GM23338 (cell line): ENCODE measurements around the gene KRT84. TPM values are rescaled to one million over a fixed set of nuclear protein-coding genes. Genes with fewer than 3 reads are reported as not detected.

Experiments used
- ATAC-seq: fragments of 200-7000 bp; cut with Tn5 transposase; 3 replicates; pipeline ENCODE4 v1.9.1; 2020
- DNase-seq: peaks from one replicate; pipeline ENCODE4 v3.0.0-alpha.2; 2015; ENCODE audit warnings: low spot score
- H2AFZ ChIP-seq: fragments of 200-600 bp; sonication (generic); 2 replicates; pipeline ENCODE4 v1.8.0; 2016; ENCODE audit warnings: antibody characterized with exemption, mild to moderate bottlenecking, moderate library complexity
- H3F3A ChIP-seq: fragments of 200-600 bp; sonication (generic); replicated peaks from 2 replicates; pipeline ENCODE4 v1.8.0; 2017; ENCODE audit warnings: antibody characterized with exemption, mixed run types, low read depth
- H3K27ac ChIP-seq: fragments of 200-600 bp; sonication (generic); 2 replicates; pipeline ENCODE4 v1.6.1; 2016; ENCODE audit warnings: low read depth
- H3K27me3 ChIP-seq: fragments of 200-600 bp; sonication (generic); 2 replicates; pipeline ENCODE4 v1.8.0; 2016; ENCODE audit warnings: mild to moderate bottlenecking, mixed run types, moderate library complexity; ENCODE audit not compliant: insufficient read depth
- H3K36me3 ChIP-seq: fragments of 200-600 bp; sonication (generic); 2 replicates; pipeline ENCODE4 v1.8.0; 2016; ENCODE audit warnings: mild to moderate bottlenecking; ENCODE audit not compliant: insufficient read depth
- H3K4me1 ChIP-seq: fragments of 200-600 bp; sonication (generic); 2 replicates; pipeline ENCODE4 v1.8.0; 2016; ENCODE audit warnings: mild to moderate bottlenecking, moderate library complexity; ENCODE audit not compliant: insufficient read depth
- H3K4me2 ChIP-seq: fragments of 200-600 bp; sonication (generic); 2 replicates; pipeline ENCODE4 v1.7.1; 2017; ENCODE audit warnings: mixed run types
- H3K4me3 ChIP-seq: fragments of 200-600 bp; sonication (generic); 2 replicates; pipeline ENCODE4 v1.6.1; 2016; ENCODE audit warnings: mixed run types
- H3K79me2 ChIP-seq: fragments of 200-600 bp; sonication (generic); replicated peaks from 2 replicates; pipeline ENCODE4 v1.8.0; 2017; ENCODE audit warnings: mild to moderate bottlenecking; ENCODE audit not compliant: insufficient read depth
- H3K9me2 ChIP-seq: fragments of 200-600 bp; sonication (generic); 2 replicates; pipeline ENCODE4 v1.8.0; 2017; ENCODE audit not compliant: insufficient read depth
- H4K20me1 ChIP-seq: fragments of 200-600 bp; sonication (generic); replicated peaks from 2 replicates; pipeline ENCODE4 v1.8.0; 2017; ENCODE audit warnings: mild to moderate bottlenecking; ENCODE audit not compliant: insufficient read depth
- H3K27ac Mint-ChIP-seq: 2 replicates; pipeline ENCODE4 v1.8.0; 2020; ENCODE audit warnings: inconsistent platforms, mild to moderate bottlenecking, moderate library complexity, mixed read lengths
- H3K27me3 Mint-ChIP-seq: 3 replicates; pipeline ENCODE4 v1.8.0; 2022; ENCODE audit warnings: low read depth, mild to moderate bottlenecking, moderate library complexity, mixed read lengths, inconsistent platforms; ENCODE audit not compliant: insufficient read depth, poor library complexity
- H3K36me3 Mint-ChIP-seq: 3 replicates; pipeline ENCODE4 v1.8.0; 2021; ENCODE audit warnings: low read depth, mild to moderate bottlenecking, inconsistent platforms, moderate library complexity, mixed read lengths
- H3K4me1 Mint-ChIP-seq: 3 replicates; pipeline ENCODE4 v1.8.0; 2020; ENCODE audit warnings: mild to moderate bottlenecking, inconsistent platforms, mixed read lengths
- H3K4me3 Mint-ChIP-seq: 3 replicates; pipeline ENCODE4 v1.8.0; 2021; ENCODE audit warnings: moderate library complexity, mild to moderate bottlenecking, inconsistent platforms, mixed read lengths
- H3K9me3 Mint-ChIP-seq: 3 replicates; pipeline ENCODE4 v1.8.0; 2020; ENCODE audit warnings: moderate library complexity, mild to moderate bottlenecking, inconsistent platforms, mixed read lengths
- CREB1 ChIP-seq: fragments of 250-450 bp; sonication (Bioruptor Pico); IDR thresholded peaks from 2 replicates; pipeline ENCODE4 v1.5.0; 2020; ENCODE audit warnings: low read depth, mild to moderate bottlenecking, moderate library complexity
- EZH2phosphoT487 ChIP-seq: fragments of 200-600 bp; sonication (generic); IDR thresholded peaks from one replicate; pipeline ENCODE4 v1.8.1; 2018; ENCODE audit warnings: antibody characterized with exemption; ENCODE audit not compliant: unreplicated experiment
- JUNB ChIP-seq: IDR thresholded peaks from one replicate; pipeline ENCODE4 v1.6.1; 2016; ENCODE audit warnings: antibody characterized with exemption; ENCODE audit not compliant: unreplicated experiment
- NANOG ChIP-seq: IDR thresholded peaks from 2 replicates; pipeline ENCODE4 v1.6.1; 2016; ENCODE audit warnings: antibody characterized with exemption, borderline replicate concordance
- STAT1 ChIP-seq: IDR thresholded peaks from one replicate; pipeline ENCODE4 v1.6.1; 2016; ENCODE audit warnings: antibody characterized with exemption; ENCODE audit not compliant: unreplicated experiment
- ZNF331 ChIP-seq: fragments of 250-450 bp; sonication (Bioruptor Pico); IDR thresholded peaks from 2 replicates; pipeline ENCODE4 v1.5.0; 2020; ENCODE audit warnings: low read depth, mild to moderate bottlenecking, moderate library complexity
- polyA plus RNA-seq: library from polyadenylated mRNA; unstranded; fragments of >200 nt; fragmentation: Nextera tagmentation; extraction: Ambion mirVana; gene quantifications from 2 replicates; pipeline ENCODE4 v1.2.1, GENCODE V29; 2016
- total RNA-seq: library from RNA; depleted of rRNA; stranded (reverse); fragments of >200 nt; shearing (Covaris generic); gene quantifications from 2 replicates; pipeline ENCODE4 v1.2.3, GENCODE V29; 2014
- TF ChIP-seq, protein P1 (sequence below): fragments of 250-450 bp; sonication (Bioruptor Pico); IDR thresholded peaks from 2 replicates; pipeline ENCODE4 v1.5.0; 2020; ENCODE audit warnings: mild to moderate bottlenecking, moderate library complexity
- TF ChIP-seq, protein P2 (sequence below), 2 experiments: fragments of 200-600 bp in 1 of 2; sonication (generic) in 1 of 2; conservative IDR thresholded peaks; 2 replicates each; pipeline versions ENCODE4 v1.5.1 to v1.6.1; 2016 to 2017; ENCODE audit warnings: antibody characterized with exemption in 2 of 2, low read depth in 2 of 2, mild to moderate bottlenecking in 2 of 2, moderate library complexity in 1 of 2

The KRT84 gene
- total and polyA plus RNA-seq, 2 experiments from 2014 or later = not detected

DNA sequence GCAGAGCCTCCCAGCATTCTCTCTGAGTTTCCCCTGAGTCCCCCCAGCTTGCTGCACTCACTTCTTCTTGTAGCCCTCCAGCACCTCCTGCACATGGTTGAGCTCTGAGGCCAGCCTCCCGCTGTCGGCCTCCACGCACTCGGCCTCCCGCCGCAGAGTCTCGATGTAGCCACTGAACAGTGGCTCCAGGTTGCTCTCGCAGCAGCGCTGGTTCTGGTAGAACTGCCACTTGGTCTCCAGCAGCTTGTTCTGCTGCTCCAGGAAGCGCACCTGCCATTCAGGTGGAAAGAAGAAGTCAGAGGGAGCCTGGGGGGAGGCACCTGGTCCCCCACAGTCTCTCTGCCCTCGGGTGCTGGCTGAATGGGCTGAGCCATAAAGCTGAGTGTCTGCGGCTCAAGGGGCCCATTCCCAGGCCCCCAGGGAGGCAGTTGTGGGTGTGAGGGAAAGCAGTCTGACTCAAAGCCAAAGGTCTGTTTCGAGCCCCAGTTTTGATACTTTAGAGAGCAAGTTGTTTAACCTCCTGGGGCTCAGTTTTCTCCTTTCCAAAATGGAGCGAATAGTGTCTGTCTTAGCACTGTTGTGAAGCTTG, 20.5 kb downstream of the KRT84 start (continued):
- TF ChIP-seq, protein P1, sequence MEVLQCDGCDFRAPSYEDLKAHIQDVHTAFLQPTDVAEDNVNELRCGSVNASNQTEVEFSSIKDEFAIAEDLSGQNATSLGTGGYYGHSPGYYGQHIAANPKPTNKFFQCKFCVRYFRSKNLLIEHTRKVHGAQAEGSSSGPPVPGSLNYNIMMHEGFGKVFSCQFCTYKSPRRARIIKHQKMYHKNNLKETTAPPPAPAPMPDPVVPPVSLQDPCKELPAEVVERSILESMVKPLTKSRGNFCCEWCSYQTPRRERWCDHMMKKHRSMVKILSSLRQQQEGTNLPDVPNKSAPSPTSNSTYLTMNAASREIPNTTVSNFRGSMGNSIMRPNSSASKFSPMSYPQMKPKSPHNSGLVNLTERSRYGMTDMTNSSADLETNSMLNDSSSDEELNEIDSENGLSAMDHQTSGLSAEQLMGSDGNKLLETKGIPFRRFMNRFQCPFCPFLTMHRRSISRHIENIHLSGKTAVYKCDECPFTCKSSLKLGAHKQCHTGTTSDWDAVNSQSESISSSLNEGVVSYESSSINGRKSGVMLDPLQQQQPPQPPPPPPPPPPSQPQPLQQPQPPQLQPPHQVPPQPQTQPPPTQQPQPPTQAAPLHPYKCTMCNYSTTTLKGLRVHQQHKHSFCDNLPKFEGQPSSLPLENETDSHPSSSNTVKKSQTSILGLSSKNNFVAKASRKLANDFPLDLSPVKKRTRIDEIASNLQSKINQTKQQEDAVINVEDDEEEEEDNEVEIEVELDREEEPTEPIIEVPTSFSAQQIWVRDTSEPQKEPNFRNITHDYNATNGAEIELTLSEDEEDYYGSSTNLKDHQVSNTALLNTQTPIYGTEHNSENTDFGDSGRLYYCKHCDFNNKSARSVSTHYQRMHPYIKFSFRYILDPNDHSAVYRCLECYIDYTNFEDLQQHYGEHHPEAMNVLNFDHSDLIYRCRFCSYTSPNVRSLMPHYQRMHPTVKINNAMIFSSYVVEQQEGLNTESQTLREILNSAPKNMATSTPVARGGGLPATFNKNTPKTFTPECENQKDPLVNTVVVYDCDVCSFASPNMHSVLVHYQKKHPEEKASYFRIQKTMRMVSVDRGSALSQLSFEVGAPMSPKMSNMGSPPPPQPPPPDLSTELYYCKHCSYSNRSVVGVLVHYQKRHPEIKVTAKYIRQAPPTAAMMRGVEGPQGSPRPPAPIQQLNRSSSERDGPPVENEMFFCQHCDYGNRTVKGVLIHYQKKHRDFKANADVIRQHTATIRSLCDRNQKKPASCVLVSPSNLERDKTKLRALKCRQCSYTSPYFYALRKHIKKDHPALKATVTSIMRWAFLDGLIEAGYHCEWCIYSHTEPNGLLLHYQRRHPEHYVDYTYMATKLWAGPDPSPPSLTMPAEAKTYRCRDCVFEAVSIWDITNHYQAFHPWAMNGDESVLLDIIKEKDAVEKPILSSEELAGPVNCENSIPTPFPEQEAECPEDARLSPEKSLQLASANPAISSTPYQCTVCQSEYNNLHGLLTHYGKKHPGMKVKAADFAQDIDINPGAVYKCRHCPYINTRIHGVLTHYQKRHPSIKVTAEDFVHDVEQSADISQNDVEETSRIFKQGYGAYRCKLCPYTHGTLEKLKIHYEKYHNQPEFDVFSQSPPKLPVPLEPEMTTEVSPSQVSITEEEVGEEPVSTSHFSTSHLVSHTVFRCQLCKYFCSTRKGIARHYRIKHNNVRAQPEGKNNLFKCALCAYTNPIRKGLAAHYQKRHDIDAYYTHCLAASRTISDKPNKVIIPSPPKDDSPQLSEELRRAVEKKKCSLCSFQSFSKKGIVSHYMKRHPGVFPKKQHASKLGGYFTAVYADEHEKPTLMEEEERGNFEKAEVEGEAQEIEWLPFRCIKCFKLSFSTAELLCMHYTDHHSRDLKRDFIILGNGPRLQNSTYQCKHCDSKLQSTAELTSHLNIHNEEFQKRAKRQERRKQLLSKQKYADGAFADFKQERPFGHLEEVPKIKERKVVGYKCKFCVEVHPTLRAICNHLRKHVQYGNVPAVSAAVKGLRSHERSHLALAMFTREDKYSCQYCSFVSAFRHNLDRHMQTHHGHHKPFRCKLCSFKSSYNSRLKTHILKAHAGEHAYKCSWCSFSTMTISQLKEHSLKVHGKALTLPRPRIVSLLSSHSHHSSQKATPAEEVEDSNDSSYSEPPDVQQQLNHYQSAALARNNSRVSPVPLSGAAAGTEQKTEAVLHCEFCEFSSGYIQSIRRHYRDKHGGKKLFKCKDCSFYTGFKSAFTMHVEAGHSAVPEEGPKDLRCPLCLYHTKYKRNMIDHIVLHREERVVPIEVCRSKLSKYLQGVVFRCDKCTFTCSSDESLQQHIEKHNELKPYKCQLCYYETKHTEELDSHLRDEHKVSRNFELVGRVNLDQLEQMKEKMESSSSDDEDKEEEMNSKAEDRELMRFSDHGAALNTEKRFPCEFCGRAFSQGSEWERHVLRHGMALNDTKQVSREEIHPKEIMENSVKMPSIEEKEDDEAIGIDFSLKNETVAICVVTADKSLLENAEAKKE (CRISPR knock-in tag) = no peak
- TF ChIP-seq ZNF331 (no peak), JUNB (no peak), EZH2phosphoT487 (no peak), NANOG (no peak)

DNA sequence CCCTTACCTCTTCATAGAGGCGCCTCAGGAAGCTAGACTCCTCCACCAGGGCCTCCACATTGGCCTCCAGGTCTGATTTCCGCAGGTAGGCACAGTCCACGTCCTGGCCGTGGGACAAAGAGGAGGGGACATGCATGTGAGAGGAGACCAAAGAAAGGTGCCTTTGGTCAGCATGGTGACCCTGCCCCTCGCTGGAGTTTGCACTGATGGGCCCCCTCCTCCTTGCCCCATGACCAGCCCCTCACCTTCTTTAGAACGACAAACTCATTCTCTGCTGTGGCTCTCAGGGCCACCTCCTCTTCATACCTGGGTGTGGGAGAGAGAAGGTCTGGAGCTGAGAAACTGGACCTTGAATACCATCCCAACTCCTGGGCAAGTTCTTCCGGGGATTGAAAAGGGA, 21.4 kb downstream of the KRT84 start:
- ATAC-seq = no peak
- Mint-ChIP-seq H3K4me1 (no peaks in the 10 kb centered on the region; the same call in 2 of the 3 replicates), H3K27me3 (peaks cover 2% of the 10 kb centered on the region)
- TF ChIP-seq NANOG (no peak), STAT1 (no peak), CREB1 (no peak)
- TF ChIP-seq, protein P2, sequence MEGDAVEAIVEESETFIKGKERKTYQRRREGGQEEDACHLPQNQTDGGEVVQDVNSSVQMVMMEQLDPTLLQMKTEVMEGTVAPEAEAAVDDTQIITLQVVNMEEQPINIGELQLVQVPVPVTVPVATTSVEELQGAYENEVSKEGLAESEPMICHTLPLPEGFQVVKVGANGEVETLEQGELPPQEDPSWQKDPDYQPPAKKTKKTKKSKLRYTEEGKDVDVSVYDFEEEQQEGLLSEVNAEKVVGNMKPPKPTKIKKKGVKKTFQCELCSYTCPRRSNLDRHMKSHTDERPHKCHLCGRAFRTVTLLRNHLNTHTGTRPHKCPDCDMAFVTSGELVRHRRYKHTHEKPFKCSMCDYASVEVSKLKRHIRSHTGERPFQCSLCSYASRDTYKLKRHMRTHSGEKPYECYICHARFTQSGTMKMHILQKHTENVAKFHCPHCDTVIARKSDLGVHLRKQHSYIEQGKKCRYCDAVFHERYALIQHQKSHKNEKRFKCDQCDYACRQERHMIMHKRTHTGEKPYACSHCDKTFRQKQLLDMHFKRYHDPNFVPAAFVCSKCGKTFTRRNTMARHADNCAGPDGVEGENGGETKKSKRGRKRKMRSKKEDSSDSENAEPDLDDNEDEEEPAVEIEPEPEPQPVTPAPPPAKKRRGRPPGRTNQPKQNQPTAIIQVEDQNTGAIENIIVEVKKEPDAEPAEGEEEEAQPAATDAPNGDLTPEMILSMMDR (conservative IDR thresholded peaks at IDR 0.05; ENCODE audit: low read depth in 2 of 2) = no peak
- TF ChIP-seq, protein P1 (CRISPR knock-in tag) = no peak

More for the DNA sequence above, 21.4 kb downstream of the KRT84 start:
- Histone ChIP-seq H3K27ac (no peak overlapping the region), H3K79me2 (no peaks in the 10 kb centered on the region), H3K27me3 (no peaks in the 10 kb centered on the region), H3F3A (no peaks in the 10 kb centered on the region), H3K36me3 (no peaks in the 10 kb centered on the region), H3K9me2 (no peaks in the 10 kb centered on the region), H3K4me1 (no peaks in the 10 kb centered on the region), H3K4me3 (no peak overlapping the region), H2AFZ (no peak overlapping the region), H4K20me1 (no peaks in the 10 kb centered on the region), H3K4me2 (no peak overlapping the region)
- H3K4me3 Mint-ChIP-seq = no peak overlapping the region
- no peak overlapping the region for H3K27ac Mint-ChIP-seq
- DNase-seq = no peak
- H3K9me3 Mint-ChIP-seq = no peaks in the 10 kb centered on the region
- H3K36me3 Mint-ChIP-seq = no peaks in the 10 kb centered on the region
